Measurements from ENCODE around the gene SLC66A2.

DNA sequence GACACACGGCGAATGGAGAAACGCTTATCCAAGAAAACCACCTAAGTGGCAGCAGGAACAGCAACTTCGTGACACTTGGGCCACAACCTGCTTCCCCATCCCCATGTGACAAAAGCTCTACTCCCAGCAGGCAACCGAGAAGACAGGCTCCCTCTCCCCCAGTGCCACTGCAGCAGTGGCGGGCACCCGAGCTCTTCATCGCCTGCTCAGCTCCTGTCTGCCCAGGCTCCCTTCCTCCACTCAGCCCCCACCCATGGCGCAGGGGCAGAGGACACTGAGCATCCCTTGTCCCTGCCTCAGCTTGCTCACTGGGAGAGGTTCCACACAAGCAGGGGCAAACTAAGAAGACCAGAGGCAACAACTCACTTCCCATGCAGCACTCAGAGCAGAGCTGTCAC is 22.9 kb downstream of the SLC66A2 start:
- no peak for TF ChIP-seq GABPA (IDR thresholded peaks at IDR 0.05; ENCODE audit: low read depth)
- TF ChIP-seq, protein P1, sequence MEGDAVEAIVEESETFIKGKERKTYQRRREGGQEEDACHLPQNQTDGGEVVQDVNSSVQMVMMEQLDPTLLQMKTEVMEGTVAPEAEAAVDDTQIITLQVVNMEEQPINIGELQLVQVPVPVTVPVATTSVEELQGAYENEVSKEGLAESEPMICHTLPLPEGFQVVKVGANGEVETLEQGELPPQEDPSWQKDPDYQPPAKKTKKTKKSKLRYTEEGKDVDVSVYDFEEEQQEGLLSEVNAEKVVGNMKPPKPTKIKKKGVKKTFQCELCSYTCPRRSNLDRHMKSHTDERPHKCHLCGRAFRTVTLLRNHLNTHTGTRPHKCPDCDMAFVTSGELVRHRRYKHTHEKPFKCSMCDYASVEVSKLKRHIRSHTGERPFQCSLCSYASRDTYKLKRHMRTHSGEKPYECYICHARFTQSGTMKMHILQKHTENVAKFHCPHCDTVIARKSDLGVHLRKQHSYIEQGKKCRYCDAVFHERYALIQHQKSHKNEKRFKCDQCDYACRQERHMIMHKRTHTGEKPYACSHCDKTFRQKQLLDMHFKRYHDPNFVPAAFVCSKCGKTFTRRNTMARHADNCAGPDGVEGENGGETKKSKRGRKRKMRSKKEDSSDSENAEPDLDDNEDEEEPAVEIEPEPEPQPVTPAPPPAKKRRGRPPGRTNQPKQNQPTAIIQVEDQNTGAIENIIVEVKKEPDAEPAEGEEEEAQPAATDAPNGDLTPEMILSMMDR (IDR thresholded peaks at IDR 0.05; ENCODE audit: insufficient read depth, low read length) = no peak
- TF ChIP-seq, protein P2, sequence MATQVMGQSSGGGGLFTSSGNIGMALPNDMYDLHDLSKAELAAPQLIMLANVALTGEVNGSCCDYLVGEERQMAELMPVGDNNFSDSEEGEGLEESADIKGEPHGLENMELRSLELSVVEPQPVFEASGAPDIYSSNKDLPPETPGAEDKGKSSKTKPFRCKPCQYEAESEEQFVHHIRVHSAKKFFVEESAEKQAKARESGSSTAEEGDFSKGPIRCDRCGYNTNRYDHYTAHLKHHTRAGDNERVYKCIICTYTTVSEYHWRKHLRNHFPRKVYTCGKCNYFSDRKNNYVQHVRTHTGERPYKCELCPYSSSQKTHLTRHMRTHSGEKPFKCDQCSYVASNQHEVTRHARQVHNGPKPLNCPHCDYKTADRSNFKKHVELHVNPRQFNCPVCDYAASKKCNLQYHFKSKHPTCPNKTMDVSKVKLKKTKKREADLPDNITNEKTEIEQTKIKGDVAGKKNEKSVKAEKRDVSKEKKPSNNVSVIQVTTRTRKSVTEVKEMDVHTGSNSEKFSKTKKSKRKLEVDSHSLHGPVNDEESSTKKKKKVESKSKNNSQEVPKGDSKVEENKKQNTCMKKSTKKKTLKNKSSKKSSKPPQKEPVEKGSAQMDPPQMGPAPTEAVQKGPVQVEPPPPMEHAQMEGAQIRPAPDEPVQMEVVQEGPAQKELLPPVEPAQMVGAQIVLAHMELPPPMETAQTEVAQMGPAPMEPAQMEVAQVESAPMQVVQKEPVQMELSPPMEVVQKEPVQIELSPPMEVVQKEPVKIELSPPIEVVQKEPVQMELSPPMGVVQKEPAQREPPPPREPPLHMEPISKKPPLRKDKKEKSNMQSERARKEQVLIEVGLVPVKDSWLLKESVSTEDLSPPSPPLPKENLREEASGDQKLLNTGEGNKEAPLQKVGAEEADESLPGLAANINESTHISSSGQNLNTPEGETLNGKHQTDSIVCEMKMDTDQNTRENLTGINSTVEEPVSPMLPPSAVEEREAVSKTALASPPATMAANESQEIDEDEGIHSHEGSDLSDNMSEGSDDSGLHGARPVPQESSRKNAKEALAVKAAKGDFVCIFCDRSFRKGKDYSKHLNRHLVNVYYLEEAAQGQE (IDR thresholded peaks at IDR 0.05; ENCODE audit: insufficient replicate concordance, low read depth) = no peak
